KOPT-K1 (cell line): Measurements from ENCODE around the gene PHACTR2.
"Not testable (repeated sequence)": the region's sequence is repeated elsewhere in the genome, so short reads cannot be mapped to it uniquely, and the experiment has no call there.

ENCODE experiments used
- H3K27ac ChIP-seq: fragments of 200-600 bp; sonication (generic); 2 replicates; pipeline ENCODE4 v1.5.1; 2016; ENCODE audit warnings: antibody characterized with exemption, mild to moderate bottlenecking, low read depth, low read length; ENCODE audit not compliant: poor library complexity, severe bottlenecking
- H3K36me3 ChIP-seq: fragments of 200-600 bp; sonication (generic); 2 replicates; pipeline ENCODE4 v1.5.1; 2017; ENCODE audit warnings: antibody characterized with exemption, mild to moderate bottlenecking, low read length, moderate library complexity; ENCODE audit not compliant: insufficient read depth
- H3K9me3 ChIP-seq: fragments of 200-600 bp; sonication (generic); 2 replicates; pipeline ENCODE4 v1.5.1; 2017; ENCODE audit warnings: antibody characterized with exemption, low read length, mild to moderate bottlenecking; ENCODE audit not compliant: insufficient read depth, poor library complexity, severe bottlenecking

The PHACTR2 gene

DNA sequence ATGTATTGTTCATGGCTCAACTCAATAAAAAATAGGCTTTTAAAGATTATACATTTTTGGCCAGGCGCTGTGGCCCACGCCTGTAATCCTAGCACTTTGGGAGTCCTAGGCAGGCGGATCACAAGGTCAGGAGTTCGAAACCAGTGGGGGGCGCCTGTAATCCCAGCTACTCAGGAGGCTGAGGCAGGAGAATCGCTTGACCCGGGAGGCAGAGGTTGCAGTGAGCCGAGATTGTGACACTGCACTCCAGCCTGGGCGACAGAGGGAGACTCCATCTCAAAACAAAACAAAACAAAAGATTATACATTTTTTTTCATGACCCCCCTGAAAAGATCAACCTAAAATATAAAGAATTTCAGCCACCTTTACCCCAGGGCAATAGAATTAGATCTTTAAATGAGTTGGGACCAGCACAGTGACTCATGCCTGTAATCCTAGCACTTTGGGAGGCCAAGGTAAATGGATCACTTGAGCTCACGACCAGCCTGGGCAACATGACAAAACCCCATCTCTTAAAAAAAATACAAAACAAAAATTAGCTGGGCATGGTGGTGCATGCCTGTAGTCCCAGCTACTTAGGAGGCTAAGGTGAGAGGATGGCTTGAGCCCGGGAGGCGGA is 60.4 kb downstream of the PHACTR2 start:
- not testable (repeated sequence) for H3K9me3 ChIP-seq, H3K27ac ChIP-seq

DNA sequence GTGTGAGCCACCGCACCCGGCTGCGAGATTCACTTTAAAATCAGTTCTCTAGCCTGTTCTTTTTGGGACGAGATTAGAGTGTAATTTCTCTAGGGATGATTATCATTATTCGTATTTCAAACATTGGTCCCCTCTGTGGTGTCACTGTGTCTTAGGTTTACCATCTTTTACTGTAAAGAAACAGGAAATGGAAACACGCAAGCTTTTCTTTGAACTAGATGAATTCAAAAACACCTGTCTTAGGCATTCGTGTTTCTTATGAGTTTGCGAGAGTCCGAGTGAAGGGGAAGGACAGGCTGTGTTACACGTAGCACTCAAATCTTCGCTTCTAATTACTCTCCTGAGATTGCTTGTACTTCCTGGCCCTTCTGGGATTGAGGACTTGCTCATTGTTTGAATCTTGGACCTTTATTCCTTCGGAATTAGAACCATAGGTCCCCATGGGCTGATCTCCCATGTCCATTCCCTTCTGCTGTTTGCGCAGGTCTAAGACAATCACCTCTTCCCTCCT is 61.6 kb downstream of the PHACTR2 start:
- Histone ChIP-seq H3K9me3 (no peaks in the 10 kb centered on the region), H3K27ac (no peak overlapping the region), H3K36me3 (no peaks in the 10 kb centered on the region)

More for the DNA sequence above, 60.4 kb downstream of the PHACTR2 start:
- not testable (repeated sequence) for H3K36me3 ChIP-seq

DNA sequence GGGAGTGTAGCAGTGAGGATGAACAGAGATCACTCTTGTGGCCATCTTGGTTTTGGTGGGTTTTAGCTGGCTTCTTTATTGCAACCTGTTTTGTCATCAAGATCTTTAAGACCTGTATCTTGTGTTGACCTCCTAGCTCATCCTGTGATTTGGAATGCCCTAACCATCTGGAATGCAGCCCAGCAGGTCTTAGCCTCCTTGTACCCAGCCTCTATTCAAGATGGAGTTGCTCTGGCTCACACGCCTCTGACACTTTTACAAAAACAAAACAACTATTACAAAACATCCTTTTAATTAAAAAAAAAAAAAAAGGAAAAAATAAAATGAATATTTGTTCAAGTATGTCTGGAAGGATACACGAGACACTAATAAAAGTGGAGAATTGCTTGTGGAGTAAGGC is 62.4 kb downstream of the PHACTR2 start:
- Histone ChIP-seq H3K36me3 (no peaks in the 10 kb centered on the region), H3K9me3 (no peaks in the 10 kb centered on the region), H3K27ac (no peak overlapping the region)

DNA sequence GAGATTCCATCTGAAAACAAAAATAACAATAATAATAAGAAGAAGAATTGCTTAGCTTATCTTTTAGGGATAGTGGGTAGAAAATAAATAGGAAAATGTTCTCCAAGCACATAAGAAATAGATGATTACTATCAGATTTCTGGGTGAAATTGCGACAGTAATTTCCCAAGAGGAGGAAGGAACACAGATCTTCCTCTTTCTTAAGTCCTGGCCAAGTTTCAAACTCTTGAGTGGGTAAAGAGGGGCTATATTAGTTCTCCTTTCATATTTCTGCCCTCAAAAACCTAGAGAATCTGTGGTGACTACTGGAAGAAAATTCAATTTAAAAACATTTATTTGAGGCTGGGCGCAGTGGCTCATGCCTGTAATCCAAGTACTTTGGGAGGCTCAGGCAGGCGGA is 63.7 kb downstream of the PHACTR2 start:
- Histone ChIP-seq H3K36me3 (no peaks in the 10 kb centered on the region), H3K9me3 (no peaks in the 10 kb centered on the region), H3K27ac (no peak overlapping the region)

DNA sequence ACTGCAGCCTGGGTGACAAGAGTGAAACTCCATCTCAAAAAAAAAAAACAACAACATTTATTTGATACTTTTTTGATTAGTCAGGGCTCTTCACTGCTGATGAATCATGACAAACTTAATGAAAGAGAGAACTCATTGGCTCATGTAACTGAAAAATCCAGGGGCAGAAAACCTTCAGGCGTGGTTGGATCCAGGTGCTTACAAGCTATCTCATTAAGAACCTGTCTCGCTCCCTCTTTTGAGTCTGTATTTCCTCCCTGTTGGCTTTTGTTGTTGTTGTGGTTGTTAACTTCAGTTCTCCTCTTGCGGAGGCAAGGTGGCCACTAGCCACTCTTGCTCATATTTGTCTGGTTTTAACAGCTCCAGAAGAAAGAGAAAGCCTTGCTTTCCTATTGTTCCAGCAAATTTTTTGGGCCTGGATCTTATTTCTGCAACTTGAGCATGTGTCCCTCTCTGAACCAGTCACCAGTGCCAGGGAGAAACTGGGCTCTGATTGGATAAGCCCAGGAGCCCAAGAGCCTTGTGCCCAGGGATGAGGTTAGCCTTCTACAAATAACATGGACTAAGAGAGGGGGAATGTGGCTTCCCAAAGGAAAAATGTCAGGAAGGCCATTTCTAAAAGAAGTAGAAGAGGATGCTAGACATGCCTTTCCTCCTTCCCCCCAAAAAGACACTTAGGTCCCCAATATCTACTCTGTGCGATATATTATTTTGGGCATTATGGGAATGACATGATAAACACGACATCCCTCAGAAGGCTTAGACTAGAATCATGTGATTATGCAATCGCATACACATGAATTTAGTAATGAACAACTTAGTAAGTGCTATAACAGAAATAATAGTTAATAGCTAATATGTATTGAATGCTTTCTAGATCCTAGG is 64.5 kb downstream of the PHACTR2 start:
- no peaks in the 10 kb centered on the region for H3K36me3 ChIP-seq
- no peaks in the 10 kb centered on the region for H3K9me3 ChIP-seq
- no peak overlapping the region for H3K27ac ChIP-seq

DNA sequence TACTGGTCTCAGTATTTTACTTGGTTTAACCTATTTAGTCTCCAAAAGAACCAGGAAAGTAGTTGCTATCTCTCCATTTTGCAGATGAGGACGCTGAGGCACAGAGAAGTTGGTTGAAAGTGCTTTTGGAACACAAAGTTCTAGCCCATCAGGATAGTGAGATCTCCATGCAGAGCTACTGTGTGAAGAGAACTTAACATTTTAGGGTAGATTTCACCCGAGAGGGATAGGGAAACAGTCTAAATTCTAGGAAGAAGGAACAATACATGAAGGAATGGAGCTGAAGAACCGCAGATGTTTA is 65.1 kb downstream of the PHACTR2 start:
- no peaks in the 10 kb centered on the region for H3K9me3 ChIP-seq
- no peak overlapping the region for H3K27ac ChIP-seq
- H3K36me3 ChIP-seq = no peaks in the 10 kb centered on the region

GRCh38 chr6:143743301-143744166 is 65.8 kb downstream of the PHACTR2 start:
- Histone ChIP-seq H3K36me3 (no peaks in the 10 kb centered on the region), H3K9me3 (no peaks in the 10 kb centered on the region), H3K27ac (no peak overlapping the region)

DNA sequence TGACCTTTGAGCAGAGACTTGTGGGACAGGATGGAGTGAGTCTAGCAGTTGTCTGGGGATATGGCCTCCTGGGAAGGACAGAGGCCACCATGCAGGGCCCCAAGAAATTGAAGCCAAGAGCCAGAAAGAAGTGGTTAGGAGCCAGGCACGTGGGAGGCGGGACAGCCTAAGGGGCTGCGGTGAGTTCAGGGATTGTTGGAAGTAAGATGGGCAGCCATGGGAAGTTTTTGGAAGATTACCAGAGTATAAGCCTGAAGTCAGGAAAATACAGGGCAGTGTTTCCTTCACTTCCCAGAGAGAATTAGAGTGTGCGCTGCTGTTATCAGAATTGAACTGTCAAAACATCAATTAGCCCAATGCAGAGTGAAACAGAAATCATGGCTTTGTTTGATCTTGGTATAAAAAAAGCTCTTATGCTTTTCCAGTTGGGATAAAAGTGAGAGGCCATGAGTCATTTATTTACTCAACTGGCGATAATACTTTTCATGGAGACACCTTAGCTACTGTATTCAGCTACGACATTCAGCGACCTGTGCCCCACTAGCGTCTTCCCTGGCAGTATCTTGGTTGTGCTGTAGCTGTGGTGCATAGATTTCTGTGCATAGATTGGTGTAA is 66.9 kb downstream of the PHACTR2 start:
- no peak overlapping the region for H3K27ac ChIP-seq
- H3K9me3 ChIP-seq = no peaks in the 10 kb centered on the region
- no peaks in the 10 kb centered on the region for H3K36me3 ChIP-seq

DNA sequence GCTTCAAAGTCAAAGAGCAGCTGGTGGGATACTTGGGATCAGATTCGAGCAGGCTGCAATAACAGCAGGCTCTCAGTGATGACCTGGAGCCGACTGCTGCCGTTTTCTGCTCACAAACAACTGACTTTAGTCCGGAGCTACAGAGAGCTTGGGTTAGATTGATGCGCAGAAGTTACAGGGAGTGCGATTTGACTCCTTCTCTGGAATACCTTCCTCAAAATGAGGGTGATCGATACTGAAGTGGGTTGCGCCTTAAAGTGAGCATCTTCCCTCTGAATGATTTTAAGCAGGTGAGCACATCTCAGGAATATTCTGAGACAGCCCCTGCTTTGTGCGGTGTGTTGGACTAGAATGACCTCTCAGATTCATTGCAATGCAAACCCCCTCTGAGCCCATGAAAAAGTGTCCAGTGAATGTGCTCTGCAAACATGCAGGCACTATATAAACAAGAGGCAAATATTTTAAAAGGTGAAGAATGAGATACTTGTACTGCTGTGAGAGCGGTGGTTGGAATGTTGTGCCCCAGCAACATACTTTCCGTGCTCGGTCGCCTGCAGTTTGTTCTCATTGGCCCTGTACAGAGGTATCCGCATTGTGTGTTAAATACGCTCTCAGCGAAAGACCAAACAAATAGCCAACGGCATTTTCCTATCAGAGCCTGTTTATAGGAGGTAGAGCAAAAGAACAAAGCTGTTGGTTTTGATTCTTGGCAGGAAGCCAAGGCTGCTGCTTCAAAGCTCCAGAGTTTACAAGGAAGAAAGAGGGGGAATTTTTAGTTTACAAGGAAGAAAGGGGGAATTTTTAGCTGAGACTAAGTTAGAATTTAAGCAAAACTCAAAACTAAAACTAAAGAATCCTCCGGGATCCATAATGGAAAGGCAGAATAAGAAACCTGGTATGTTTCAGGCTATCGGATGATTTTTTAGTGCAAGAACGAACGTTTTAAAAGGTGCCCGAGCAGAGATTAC is 67.7 kb downstream of the PHACTR2 start:
- H3K27ac ChIP-seq = no peak overlapping the region

GRCh38 chr6:143746202-143747119 is 68.7 kb downstream of the PHACTR2 start:
- Histone ChIP-seq H3K9me3 (no peaks in the 10 kb centered on the region), H3K27ac (no peak overlapping the region), H3K36me3 (no peaks in the 10 kb centered on the region)

More for the DNA sequence above, 67.7 kb downstream of the PHACTR2 start:
- no peaks in the 10 kb centered on the region for H3K9me3 ChIP-seq
- H3K36me3 ChIP-seq = no peaks in the 10 kb centered on the region

DNA sequence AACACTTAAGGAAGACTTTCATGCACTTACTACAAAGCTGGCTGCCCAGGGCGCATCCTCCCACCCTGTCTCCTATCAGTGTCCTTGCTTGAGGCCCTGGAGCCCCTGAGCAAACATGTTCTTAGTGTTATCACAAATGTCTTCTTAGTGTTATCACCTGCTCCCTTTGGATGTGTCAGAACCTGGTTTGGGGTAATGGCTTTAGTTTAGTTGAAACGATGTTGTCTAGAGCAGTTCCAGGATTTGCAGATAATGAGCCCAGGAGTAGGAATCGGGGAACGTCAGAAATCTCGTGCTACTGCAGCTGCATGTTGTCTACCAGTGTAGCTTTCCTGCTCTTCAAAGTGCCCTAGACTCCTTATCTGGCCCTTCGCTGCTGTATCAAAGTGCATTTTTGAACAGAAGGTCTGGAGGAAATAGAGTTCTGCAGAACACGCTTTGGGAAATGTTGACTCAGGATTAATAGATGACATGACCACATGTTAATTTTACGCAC is 69.6 kb downstream of the PHACTR2 start:
- no peaks in the 10 kb centered on the region for H3K36me3 ChIP-seq
- no peaks in the 10 kb centered on the region for H3K9me3 ChIP-seq
- H3K27ac ChIP-seq = no peak overlapping the region

DNA sequence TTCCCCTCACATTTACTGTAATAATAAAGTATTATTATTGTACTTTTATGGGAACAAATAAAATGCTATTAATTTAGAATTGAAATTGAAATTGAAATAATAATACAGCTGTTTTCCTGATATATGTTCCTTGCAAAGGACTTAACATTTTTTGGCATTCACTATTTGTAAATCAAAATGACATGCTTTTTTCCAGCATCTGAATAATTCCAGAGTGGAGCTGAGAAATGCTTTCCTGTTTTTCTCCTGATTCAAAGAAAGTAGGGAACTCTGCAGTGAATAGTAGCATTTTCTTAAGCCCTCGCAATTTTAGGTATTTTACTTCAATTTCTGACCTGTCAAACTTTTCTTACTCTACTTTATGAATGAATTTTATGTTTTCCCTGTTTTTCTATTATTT is 72.1 kb downstream of the PHACTR2 start:
- Histone ChIP-seq H3K36me3 (no peaks in the 10 kb centered on the region), H3K9me3 (no peaks in the 10 kb centered on the region), H3K27ac (no peak overlapping the region)

- Histone ChIP-seq H3K9me3 (no peaks in the 10 kb centered on the region), H3K27ac (no peak overlapping the region), H3K36me3 (no peaks in the 10 kb centered on the region)
Observed at GRCh38 chr6:143750877-143751276, 73.1 kb downstream of the PHACTR2 start.
